IMR-90 (cell line): Measurements from ENCODE around the gene PLXDC2.

Experiments
- BHLHE40 ChIP-seq: fragments of 150-350 bp; IDR thresholded peaks from 2 replicates; pipeline ENCODE4 v1.6.1; 2016; ENCODE audit warnings: mild to moderate bottlenecking, low read depth, low read length
- CTCF ChIP-seq: conservative IDR thresholded peaks from 2 replicates; pipeline ENCODE4 v1.5.1; 2012; ENCODE audit warnings: mild to moderate bottlenecking, low read depth, low read length, improper control_type of control experiment
- ELK1 ChIP-seq: fragments of 150-350 bp; IDR thresholded peaks from 2 replicates; pipeline ENCODE4 v1.6.1; 2016; ENCODE audit warnings: low read depth, mild to moderate bottlenecking, low read length, moderate library complexity, borderline replicate concordance
- POLR2A ChIP-seq: IDR thresholded peaks from 2 replicates; pipeline ENCODE4 v1.6.1; 2012; ENCODE audit warnings: mild to moderate bottlenecking, low read depth, low read length
- RAD21 ChIP-seq: IDR thresholded peaks from 2 replicates; pipeline ENCODE4 v1.6.1; 2012; ENCODE audit warnings: low read length, improper control_type of control experiment
- RFX5 ChIP-seq: IDR thresholded peaks from 2 replicates; pipeline ENCODE4 v1.8.0; 2012; ENCODE audit warnings: low read depth, mild to moderate bottlenecking, low read length, moderate library complexity
- USF2 ChIP-seq: fragments of 150-350 bp; IDR thresholded peaks from 2 replicates; pipeline ENCODE4 v1.6.1; 2017; ENCODE audit warnings: mild to moderate bottlenecking, antibody characterized with exemption, low read length, low read depth

GRCh38 chr10:20105236-20105635 lies 289.0 kb downstream of the PLXDC2 start:
- no peak for TF ChIP-seq CTCF
- TF ChIP-seq ELK1 = no peak
- TF ChIP-seq RAD21 = no peak
- no peak for TF ChIP-seq BHLHE40
- TF ChIP-seq RFX5 = no peak
- no peak for TF ChIP-seq POLR2A
- no peak for TF ChIP-seq USF2
